K562 (cell line): Measurements from ENCODE around the gene TIMM44. TPM values are rescaled to one million over a fixed set of nuclear protein-coding genes. Genes with fewer than 3 reads are reported as not detected.

Experiments used
- AFF1 ChIP-seq, 2 experiments: fragments of 450-650 bp; IDR thresholded peaks; 2 replicates each; pipeline ENCODE4 v1.6.1; 2018; ENCODE audit warnings: mild to moderate bottlenecking in 2 of 2, low read depth in 1 of 2; ENCODE audit not compliant: partially characterized antibody in 2 of 2
- GABPB2 ChIP-seq: fragments of 250-450 bp; sonication (Bioruptor Pico); conservative IDR thresholded peaks from 2 replicates; pipeline ENCODE4 v1.5.1; 2021; ENCODE audit warnings: mild to moderate bottlenecking
- HDAC8 ChIP-seq: fragments of 450-650 bp; IDR thresholded peaks from 2 replicates; pipeline ENCODE4 v1.6.1; 2016; ENCODE audit warnings: mild to moderate bottlenecking, missing genetic modification characterization, moderate library complexity, missing compliant biosample characterization
- ILK ChIP-seq: fragments of 450-650 bp; IDR thresholded peaks from 2 replicates; pipeline ENCODE4 v1.6.1; 2016; ENCODE audit warnings: missing genetic modification characterization, low read depth, mild to moderate bottlenecking, missing compliant biosample characterization, moderate library complexity, borderline replicate concordance
- RBM17 ChIP-seq: fragments of 200-400 bp; formaldehyde crosslinking; IDR thresholded peaks from 2 replicates; pipeline ENCODE4 v1.6.1; 2017; ENCODE audit warnings: low read depth, mild to moderate bottlenecking, low read length, borderline replicate concordance
- XRCC5 ChIP-seq: fragments of 200-400 bp; formaldehyde crosslinking; IDR thresholded peaks from 2 replicates; pipeline ENCODE4 v1.6.1; 2017; ENCODE audit warnings: low read depth, mild to moderate bottlenecking, low read length
- ZBTB40 ChIP-seq, 2 experiments: fragments of 450-650 bp in 1 of 2; sonication (generic) in 1 of 2; formaldehyde crosslinking in 1 of 2; IDR thresholded peaks; 2 replicates each; pipeline versions ENCODE4 v1.7.1 to v1.9.0; 2016 to 2022; ENCODE audit warnings: inconsistent platforms in 1 of 2, mild to moderate bottlenecking in 1 of 2, missing genetic modification reagents in 1 of 2
- ZC3H4 ChIP-seq: sonication (generic); formaldehyde crosslinking; IDR thresholded peaks from 2 replicates; pipeline ENCODE4 v1.9.0; 2021; ENCODE audit warnings: missing genetic modification reagents, borderline replicate concordance
- ZNF431 ChIP-seq: sonication (generic); formaldehyde crosslinking; IDR thresholded peaks from 2 replicates; pipeline ENCODE4 v1.8.0; 2022; ENCODE audit warnings: mild to moderate bottlenecking, missing genetic modification reagents
- ZNF436 ChIP-seq: fragments of 250-450, 450-650 bp; sonication (Bioruptor Pico); formaldehyde crosslinking; IDR thresholded peaks from 2 replicates; pipeline ENCODE4 v1.7.0; 2020; ENCODE audit warnings: mild to moderate bottlenecking
- polyA plus RNA-seq, 8 experiments: library from polyadenylated mRNA; depleted of rRNA in 4 of 8; stranded (reverse) in 5 of 8; unstranded in 3 of 8; fragments of >200 nt; fragmentation: Nextera tagmentation in 2 of 8; fragmentation: Illumina TruSeq in 1 of 8; extraction: Ambion mirVana in 2 of 8; extraction: Trizol in 1 of 8; gene quantifications; 2 replicates each; pipeline versions ENCODE4 v1.2.1 to v1.2.3, GENCODE V29; 2011 to 2014; ENCODE audit warnings: inconsistent platforms in 1 of 8, missing spikeins in 1 of 8
- total RNA-seq, 7 experiments: library from RNA; depleted of rRNA in 6 of 7; stranded (reverse); fragments of >200 nt in 6 of 7; fragmentation: Illumina TruSeq in 2 of 7; extraction: Trizol in 2 of 7; gene quantifications; 2 replicates each; pipeline versions ENCODE4 v1.2.1 to v1.2.3, GENCODE V29; 2011 to 2021; ENCODE audit warnings: low replicate concordance in 1 of 7

Gene TIMM44
- total and polyA plus RNA-seq, 9 of the 15 experiments (the other 6 are each of a cell fraction or from before 2014, with no cell fraction given): 10.3 to 231 (median 89.3) TPM

GRCh38 chr19:7904074-7905020 is 39.1 kb downstream of the TIMM44 start (continued):
- no peak for TF ChIP-seq GABPB2 (CRISPR knock-in tag)
- no peak for TF ChIP-seq AFF1 (IDR thresholded peaks at IDR 0.05; ENCODE audit: low read depth in 1 of 2, partially characterized antibody in 2 of 2)
- TF ChIP-seq ZNF431 (CRISPR knock-in tag): no peak
- TF ChIP-seq HDAC8 (tag): no peak
- no peak for TF ChIP-seq ZBTB40 (IDR thresholded peaks at IDR 0.05)
- no peak for TF ChIP-seq ZBTB40 (CRISPR knock-in tag; IDR thresholded peaks at IDR 0.05)
- no peak for TF ChIP-seq ILK (tag)
- no peak for TF ChIP-seq XRCC5
- peak; percentile 42 for TF ChIP-seq ZC3H4 (CRISPR knock-in tag)
- TF ChIP-seq RBM17: no peak
- no peak for TF ChIP-seq ZNF436 (CRISPR knock-in tag)
